Suprapubic skin (tissue), 3 donors: ENCODE measurements around the gene AMY2A.

Experiments used
- POLR2A ChIP-seq, 2 donors: fragments of 450-650 bp; IDR thresholded peaks; one replicate each; pipeline ENCODE4 v1.6.1; 2017; ENCODE audit warnings: antibody characterized with exemption in 2 of 2, mild to moderate bottlenecking in 2 of 2, moderate library complexity in 2 of 2
- TF ChIP-seq, protein P1 (sequence below), 2 donors: fragments of 200-600 bp in 1 of 2; fragments of 450-650 bp in 1 of 2; sonication (generic) in 1 of 2; IDR thresholded peaks; one replicate each; pipeline ENCODE4 v1.5.1; 2016 to 2019; ENCODE audit warnings: antibody characterized with exemption in 2 of 2, mild to moderate bottlenecking in 1 of 2, moderate library complexity in 1 of 2

DNA sequence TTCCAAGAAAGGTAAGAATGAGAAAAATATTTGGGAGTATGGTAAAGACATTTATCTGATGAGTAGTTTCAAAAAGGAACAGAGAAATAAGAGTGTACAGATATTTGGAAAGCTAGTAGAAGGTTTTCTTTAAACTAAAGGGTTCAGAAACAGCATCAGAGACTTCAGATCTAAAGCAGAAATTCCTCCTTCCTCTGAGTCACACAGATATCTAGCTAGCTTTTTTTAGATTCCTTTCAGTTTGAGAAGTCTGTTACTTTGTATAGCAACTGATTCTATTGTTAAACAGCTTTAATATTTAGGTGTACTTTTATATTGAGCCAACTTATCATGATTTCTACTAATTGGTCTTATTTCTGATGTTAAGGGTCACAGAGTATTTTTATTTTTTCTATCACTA lies 41.2 kb upstream of the AMY2A start:
- TF ChIP-seq, protein P1, sequence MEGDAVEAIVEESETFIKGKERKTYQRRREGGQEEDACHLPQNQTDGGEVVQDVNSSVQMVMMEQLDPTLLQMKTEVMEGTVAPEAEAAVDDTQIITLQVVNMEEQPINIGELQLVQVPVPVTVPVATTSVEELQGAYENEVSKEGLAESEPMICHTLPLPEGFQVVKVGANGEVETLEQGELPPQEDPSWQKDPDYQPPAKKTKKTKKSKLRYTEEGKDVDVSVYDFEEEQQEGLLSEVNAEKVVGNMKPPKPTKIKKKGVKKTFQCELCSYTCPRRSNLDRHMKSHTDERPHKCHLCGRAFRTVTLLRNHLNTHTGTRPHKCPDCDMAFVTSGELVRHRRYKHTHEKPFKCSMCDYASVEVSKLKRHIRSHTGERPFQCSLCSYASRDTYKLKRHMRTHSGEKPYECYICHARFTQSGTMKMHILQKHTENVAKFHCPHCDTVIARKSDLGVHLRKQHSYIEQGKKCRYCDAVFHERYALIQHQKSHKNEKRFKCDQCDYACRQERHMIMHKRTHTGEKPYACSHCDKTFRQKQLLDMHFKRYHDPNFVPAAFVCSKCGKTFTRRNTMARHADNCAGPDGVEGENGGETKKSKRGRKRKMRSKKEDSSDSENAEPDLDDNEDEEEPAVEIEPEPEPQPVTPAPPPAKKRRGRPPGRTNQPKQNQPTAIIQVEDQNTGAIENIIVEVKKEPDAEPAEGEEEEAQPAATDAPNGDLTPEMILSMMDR (IDR thresholded peaks at IDR 0.05) = no peak
- no peak for TF ChIP-seq POLR2A (IDR thresholded peaks at IDR 0.05)
